GM12874 (cell line): ENCODE data around the gene ASCC1.

Source experiments
- CTCF ChIP-seq: IDR thresholded peaks from 2 replicates; pipeline ENCODE4 v1.5.1; 2011; ENCODE audit warnings: low read depth, mild to moderate bottlenecking, control low read depth, low read length, moderate library complexity; ENCODE audit not compliant: insufficient read depth

Gene ASCC1

GRCh38 chr10:72133517-72133916 lies 82.6 kb downstream of the ASCC1 start:
- no peak for TF ChIP-seq CTCF

- no peak for TF ChIP-seq CTCF
Measured at GRCh38 chr10:72132854-72133253, 83.2 kb downstream of the ASCC1 start.

- TF ChIP-seq CTCF = no peak
Measured at GRCh38 chr10:72127571-72127970, 88.5 kb downstream of the ASCC1 start.

GRCh38 chr10:72126872-72127232 lies 89.2 kb downstream of the ASCC1 start:
- no peak for TF ChIP-seq CTCF

- TF ChIP-seq CTCF = no peak
Measured at GRCh38 chr10:72126184-72126871, 89.7 kb downstream of the ASCC1 start.

- TF ChIP-seq CTCF = no peak
Measured at GRCh38 chr10:72124989-72125388, 91.1 kb downstream of the ASCC1 start.

GRCh38 chr10:72124381-72124780 lies 91.7 kb downstream of the ASCC1 start:
- TF ChIP-seq CTCF = no peak
